Head of caudate nucleus (tissue), 42 donors: ENCODE measurements around the gene SHISA6.

ENCODE experiments used
- DNase-seq, 42 donors: peaks; one replicate each; pipeline versions ENCODE4 v3.0.0 to v3.0.0-alpha.2; 2020 to 2021; ENCODE audit warnings: mixed read lengths in 7 of 42
- intact Hi-C: fragments of 100-400 bp; cut with DNase I; formaldehyde crosslinking; loops from one replicate; pipeline ENCODE4 v1.15.0; 2022

Gene SHISA6

GRCh38 chr17:11487469-11487868 is 246.5 kb downstream of the SHISA6 start:
- intact Hi-C loops, result no loop called here
- no peak for DNase-seq

GRCh38 chr17:11488407-11488806 is 247.4 kb downstream of the SHISA6 start:
- intact Hi-C loops, result no loop called here
- no peak for DNase-seq

- peak in 21 of 42 donors; percentile 3 to 56 (median 20) for DNase-seq
- intact Hi-C loops, result no loop called here
These were observed 249.2 kb downstream of the SHISA6 start for GRCh38 chr17:11490171-11490755.

- DNase-seq, result no peak
- intact Hi-C loops, result no loop called here
These were observed 251.5 kb downstream of the SHISA6 start for GRCh38 chr17:11492511-11492910.

GRCh38 chr17:11493936-11494335 is 252.9 kb downstream of the SHISA6 start:
- no peak for DNase-seq
- intact Hi-C loops, result no loop called here

DNA sequence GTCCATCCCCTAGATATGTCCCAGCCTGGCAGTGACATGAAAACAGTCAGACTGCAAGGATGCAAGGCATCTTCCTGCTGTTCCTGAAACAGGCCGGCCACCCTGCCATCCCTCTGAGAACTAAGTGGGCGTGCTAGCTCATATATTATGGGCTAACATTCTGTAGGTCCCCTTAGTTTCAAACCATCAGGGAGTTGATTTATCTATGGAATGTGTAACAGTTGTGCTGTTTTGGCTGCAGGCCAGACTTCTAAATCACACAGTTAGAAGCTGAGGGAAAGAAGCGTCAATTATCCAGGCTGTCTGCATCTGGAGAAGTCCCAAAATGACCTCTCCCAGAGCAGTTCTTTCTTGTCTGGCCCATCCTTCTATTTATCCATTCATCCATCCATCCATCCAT is 254.6 kb downstream of the SHISA6 start:
- intact Hi-C loops, result no loop called here
- no peak for DNase-seq

DNA sequence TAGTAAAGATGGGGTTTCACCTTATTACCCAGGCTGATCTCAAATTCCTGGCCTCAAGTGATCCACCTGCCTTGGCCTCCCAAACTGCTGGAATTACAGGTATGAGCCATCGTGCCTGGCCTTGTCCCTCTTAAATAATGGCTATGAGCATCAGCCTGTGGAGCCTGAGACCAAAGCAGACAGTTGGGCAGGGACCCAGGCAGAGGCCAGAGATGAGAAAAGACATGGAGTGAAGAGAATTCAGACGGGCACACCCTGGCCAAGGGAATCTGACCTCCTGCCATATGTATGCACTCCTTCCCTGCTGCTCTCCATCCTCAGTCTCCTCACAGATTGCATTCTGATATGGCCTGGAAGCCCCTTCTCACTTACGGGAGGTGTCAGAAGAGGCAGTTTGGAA is 258.9 kb downstream of the SHISA6 start:
- DNase-seq, result no peak
- intact Hi-C loops, result no loop called here

DNA sequence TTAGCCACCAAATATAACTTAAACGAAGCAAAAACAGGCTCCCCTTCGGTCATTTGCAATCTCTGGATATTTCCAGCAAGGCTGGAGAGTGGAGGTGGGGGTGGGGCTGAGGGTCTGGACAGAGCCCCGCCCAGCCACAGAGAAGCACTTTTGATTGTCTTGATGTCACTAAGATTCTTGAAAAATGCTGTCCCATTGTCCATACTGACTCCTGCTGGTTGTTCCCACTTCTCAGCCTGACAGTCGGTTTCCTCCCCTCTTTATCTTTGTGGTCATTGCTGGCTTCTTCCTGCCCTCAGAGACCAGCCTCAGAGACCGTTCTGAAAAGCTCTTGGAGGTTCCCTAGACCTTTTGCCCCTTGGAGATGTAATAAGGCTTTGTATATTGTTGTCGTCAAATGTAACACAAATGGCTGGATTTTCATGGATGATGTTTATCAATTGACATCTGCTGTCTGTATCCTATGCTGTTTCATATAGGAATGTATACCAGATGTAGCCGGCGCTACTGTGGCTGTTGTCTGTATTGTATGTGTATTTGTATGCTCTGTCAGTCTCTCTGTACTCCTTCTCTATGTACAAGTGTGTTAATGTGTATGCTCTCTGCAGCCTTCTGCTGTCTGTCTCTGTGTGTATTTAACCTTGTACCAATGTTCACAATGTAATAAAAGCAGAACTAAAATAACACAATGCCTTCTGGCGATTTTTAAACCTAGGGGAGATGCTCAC is 262.5 kb downstream of the SHISA6 start:
- no peak for DNase-seq
- intact Hi-C loops, result no loop called here

DNA sequence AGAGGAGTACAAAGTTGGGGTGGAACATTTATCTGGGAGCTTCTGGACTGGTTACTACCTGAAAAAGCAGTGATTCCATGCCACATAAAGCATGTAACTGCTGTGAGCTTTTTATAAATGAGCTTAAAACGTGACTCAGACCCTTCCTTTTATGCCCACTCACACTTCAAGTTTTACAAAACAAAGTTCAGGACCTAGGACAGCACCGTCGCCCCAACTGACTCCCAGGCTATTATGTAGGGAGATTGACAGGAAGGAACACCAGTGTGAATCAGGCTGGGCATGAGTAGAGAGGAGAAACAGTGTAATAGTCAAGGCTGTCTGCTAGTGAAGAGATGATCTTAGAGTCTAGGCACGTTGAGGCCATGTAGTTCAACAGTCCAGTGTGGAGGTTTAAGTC is 265.6 kb downstream of the SHISA6 start:
- intact Hi-C loops, result no loop called here
- DNase-seq, result no peak

- intact Hi-C loops, result no loop called here
- no peak for DNase-seq
These were observed 270.7 kb downstream of the SHISA6 start for GRCh38 chr17:11511696-11512095.

- intact Hi-C loops, result no loop called here
- no peak for DNase-seq
These were observed 273.6 kb downstream of the SHISA6 start for GRCh38 chr17:11514565-11514964.

DNA sequence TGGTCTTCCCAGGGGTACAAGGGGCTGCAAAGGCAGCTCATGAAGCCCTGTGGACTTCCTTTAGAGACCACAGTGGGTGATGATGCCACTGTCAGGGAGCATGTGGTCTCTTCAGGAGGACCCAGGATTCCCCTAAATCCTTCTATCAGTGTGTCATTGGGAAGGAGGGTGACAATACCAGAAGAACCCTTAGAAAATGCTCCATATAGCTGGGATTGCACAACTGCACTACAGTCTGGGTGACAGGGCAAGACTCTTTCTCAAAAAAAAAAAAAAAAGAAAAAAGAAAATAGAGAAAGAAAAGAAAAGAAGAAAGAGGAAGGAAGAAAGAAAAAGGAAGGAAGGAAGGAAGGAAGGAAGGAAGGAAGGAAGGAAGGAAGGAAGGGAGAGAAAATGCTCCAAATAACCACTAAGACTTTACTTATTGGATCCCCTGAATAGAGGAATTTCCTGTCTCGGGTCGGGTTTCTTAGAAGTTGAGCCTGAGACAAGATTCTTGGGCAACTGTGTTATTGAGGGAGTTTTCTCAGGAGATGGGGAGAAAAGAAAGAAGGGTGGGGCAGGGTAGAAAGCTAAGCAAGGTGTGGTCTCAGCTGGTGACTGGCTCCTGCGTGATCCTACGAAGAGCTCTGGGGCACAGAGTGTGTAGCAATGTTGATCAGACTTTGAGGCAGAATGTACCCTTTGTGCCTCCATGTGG is 274.1 kb downstream of the SHISA6 start:
- intact Hi-C loops, result no loop called here
- DNase-seq, result no peak

DNA sequence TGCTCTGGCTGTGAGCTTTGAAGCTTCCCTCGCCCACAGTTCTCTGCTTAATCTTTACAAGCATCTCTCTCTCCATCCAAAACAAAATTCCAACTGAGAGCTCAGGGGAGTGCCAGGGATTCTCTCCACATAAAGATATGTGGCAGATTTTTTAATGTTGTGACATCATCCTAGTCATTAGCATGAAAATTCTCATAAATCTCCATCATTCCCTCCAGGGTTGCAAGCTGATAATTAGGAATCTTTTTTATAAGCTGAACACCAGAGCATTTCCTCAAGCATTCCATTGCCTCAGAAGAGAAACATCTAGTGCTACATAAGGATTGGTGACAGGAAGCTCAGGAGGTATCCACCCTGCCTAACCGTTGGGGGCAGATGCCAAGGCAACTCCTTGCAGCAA is 274.9 kb downstream of the SHISA6 start:
- intact Hi-C loops, result no loop called here
- no peak for DNase-seq

DNA sequence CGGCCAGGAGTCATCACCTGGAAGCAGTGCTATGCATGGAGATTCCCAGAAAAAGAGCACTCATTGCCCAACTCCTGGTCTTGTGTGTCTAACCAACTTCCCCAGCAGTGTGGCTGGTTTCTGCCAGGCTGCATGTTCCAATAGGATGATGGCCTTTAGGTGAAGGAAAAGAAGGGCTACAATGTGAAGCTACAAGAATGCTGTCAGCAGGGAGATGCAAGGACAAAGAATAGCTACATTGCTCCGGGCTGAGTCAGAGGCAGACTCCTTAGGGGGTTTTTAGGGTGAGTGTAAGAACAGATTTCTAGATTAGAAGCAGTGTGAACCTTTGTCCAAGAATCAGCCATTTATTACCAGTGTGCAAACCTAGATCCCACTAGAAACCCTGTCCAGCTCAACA is 294.2 kb downstream of the SHISA6 start:
- intact Hi-C loops, result no loop called here
- DNase-seq, result no peak

DNA sequence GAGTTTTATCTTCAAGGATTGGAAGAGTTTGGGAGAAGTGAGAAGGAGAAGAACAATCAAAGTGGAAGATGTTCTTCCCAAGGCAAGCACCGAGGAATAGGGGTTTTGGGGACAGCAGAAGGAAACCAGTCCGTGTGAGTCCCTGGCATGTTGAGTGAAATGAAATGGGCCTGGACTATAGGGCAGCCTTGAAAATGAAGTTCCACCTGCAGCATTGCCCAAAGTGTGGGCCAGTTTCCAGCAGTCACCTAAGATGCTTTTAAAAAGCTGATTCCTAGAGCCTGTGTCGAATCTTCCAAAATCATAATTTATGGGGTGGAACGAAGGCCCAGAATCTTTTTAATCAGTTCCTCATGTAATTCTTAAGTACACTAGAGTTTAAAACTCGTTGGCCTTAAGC is 297.4 kb downstream of the SHISA6 start:
- no peak for DNase-seq
- intact Hi-C loops, result no loop called here

DNA sequence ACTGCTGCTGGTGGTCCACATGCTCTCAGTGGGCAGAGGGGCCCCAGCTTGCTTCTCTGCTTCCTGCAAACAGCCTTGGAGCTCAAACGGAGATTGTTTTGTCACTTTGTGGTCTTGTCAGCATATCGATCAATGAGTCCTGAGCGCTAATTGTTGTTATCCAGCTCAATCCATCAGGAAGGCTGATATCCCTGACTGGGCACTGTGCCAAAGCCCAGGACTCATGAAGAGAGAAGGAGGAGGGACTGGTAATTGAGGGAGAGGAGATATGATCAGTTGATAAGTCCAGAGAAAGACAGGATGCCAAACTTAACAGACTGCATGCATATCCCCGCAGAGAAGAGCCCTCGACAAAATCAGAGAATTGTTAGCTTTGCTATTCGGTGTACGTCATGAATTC is 298.6 kb downstream of the SHISA6 start:
- DNase-seq, result no peak
- intact Hi-C loops, result no loop called here

DNA sequence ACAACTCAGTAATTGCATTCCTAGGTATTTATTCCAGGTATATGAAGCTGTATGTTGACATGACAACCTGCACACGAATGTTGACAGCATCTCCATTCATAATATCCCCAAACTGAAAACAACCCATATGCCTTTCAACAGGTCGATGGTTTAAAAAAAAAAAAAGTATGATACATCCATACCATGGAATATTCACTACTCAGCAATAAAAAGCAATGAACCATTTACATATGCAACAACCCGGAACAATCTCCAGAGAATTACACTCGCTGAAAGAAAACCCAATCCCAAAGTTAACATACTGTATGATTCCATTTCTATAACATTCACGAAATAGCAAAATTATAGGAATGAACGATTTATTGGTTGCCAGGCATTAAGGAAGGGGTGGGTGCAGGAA is 304.0 kb downstream of the SHISA6 start:
- intact Hi-C loops, result no loop called here
- no peak for DNase-seq

GRCh38 chr17:11545696-11546095 is 304.7 kb downstream of the SHISA6 start:
- no peak for DNase-seq
- intact Hi-C loops, result no loop called here

GRCh38 chr17:11547853-11548252 is 306.8 kb downstream of the SHISA6 start:
- intact Hi-C loops, result no loop called here

GRCh38 chr17:11548398-11548797 is 307.4 kb downstream of the SHISA6 start:
- DNase-seq, result no peak
- intact Hi-C loops, result no loop called here

More at GRCh38 chr17:11547853-11548252, 306.8 kb downstream of the SHISA6 start:
- DNase-seq, result no peak

GRCh38 chr17:11550431-11550830 is 309.4 kb downstream of the SHISA6 start:
- DNase-seq, result no peak
- intact Hi-C loops, result no loop called here
